NCI-H774 (cell line): ENCODE measurements around the gene SPTB.

Experiments used
- DNase-seq: peaks from one replicate; lab custom pipeline; 2025; lab: John Stamatoyannopoulos, UW

SPTB gene

GRCh38 chr14:64709126-64709525 is 170.6 kb downstream of the SPTB start:
- no peak for DNase-seq

DNA sequence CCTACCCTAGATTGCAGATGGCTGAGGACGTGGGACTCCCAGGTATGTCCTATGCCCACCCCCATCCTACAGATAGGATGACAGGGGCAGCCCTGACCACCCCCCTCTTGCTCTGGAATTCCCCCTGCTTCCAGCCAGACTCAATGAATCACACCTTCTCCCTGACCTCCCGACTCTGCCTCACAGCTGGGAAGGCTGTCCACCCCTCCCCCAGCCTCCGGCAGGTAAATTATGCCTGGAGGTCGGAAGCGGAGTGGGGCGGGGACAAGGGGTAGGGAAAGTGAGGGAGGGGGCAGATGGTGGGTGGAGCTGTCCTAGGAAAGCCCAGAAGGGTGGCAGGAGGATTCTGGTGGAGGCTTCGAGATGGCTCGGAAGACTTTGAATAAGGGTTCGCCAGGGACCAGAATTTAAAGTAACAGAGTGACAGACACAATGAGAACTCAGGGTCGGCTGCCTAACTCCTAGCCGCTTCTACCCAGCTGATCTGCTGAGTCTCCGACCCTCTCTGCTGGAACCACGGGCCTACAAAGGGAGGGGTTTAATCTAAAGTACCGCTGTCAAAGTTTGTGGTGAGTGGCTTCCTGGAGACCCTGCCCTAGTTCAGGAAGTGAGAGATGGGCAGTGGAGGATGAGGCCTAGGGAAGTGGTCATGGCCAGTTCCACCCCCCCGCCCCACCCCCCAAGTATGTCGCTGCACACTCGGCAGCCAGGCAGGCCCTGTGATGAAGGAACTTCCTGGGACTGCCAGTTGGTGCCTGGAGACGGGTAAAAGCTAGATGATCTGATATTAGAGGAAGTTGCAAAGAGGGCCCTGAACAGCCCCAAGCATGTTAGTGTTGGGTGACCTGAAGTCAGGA is 171.3 kb downstream of the SPTB start:
- no peak for DNase-seq

GRCh38 chr14:64707661-64708060 is 172.0 kb downstream of the SPTB start:
- DNase-seq, result no peak

DNA sequence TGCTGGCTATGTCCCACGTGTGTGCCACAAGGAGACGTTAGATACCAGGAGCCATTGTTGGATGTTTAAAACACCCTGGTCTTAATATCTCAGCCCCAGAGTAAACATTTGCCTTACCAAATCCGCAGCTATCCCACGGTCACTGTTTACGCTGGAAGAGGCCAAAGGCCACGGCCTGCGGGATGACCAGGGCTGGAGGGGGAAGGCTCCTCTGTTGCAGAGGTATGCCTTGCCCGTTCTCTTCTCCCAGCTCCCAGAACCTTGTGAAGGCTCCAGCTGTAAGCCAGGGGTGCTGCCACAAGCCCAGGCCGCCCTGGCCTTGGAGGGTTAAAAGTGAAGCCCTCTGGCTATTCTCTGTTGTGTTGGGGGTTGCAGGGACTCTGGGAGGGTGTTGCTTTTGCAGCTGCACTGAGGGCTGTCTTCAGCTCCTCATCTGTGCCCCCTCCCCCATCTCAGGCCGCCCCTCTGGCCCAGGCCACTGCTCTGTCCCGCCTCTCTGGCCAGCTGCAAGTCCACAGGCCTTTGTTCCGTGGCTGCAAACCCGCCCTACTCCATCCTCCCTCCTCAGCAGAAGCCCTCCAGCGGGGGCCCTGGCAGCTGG is 173.0 kb downstream of the SPTB start:
- DNase-seq, result no peak

DNA sequence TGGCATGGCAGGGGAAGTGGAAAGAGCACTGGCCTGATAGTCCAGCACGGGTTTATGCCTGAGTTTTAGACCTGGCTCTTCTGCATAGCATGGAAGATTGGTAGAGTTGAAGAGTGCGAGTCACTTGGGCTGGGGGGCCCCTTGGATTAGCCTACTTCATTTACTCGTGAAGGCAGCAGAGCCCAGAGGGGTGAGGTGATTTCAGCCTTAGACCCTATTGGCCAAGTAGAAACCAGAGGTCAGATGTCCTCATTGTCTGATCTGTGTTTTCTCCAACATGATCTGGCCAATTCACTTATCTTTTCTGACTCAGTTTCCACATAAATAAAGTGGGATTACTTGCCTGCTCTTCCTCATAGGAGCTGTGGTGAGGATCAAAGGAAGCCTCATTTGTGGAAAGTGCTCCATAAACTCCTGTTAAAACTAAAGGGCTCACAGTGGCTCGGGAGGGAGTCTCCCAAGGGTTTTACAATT is 173.6 kb downstream of the SPTB start:
- no peak for DNase-seq

DNA sequence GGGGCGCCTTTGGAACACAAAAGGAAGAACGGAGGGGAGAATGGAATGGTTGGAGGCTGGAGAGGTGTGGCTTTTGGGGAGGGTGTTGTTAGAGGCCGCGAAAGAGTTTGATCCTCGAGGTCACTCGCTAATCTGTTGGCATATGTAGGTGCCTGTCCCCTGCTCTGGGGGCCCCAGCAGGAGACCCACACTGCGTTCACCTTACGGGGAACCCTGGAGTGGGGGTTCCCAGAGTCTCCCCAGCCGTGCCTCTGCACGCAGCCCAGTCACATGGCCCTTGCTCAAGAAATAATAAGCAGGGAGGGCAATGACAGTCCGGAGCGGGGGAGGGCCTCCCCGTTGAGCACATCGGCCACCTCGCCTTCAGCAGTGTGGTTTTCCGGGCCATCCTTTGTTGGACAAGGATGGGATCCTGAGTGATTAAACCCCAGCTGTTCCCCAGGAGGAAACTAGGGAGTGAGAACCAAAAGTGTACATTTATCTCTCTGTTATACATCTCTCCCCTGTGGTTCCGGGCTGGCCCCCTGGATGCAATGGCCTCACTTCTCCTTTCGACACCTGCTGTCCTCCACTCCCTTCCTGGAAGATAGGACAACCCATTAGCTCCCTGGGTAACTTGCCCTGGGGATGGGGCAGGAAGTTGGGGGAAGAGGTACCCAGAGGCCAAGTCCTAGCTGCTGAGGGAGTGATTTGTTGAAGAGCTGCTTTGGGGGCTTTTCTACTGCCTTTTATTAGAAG is 174.2 kb downstream of the SPTB start:
- no peak for DNase-seq

DNA sequence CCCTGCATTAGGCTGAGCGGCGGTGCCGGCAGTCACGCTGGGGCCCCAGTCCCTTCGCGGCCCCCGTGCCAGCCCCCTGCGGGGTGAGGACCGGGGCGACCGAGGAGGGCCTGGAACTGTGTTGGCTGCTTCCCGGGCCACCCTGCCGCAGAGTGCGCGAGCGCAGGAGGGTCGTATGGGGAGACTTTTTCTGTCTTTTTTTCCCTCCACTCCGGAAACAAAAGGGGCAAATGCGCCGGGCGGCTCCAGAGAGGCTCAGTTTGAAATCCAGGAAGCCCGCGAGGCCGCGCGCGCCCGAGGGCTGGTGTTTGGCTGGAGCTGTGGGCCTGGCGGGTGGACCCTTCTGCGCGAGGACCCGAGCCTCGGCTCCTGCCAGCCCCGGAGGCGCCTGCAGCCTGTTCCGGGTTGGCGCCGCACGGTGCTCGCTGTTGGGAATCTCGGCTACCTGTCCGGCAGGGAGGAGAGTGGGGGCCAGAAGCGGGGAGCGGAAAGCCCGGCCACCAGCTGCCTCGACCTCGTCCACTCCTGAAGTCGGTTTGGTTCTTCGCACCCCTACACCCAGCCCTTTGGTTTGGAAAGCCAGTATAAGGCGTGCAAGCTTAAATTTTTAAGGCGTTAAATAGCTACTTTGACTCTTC is 174.8 kb downstream of the SPTB start:
- DNase-seq, result no peak

GRCh38 chr14:64704143-64704742 is 175.5 kb downstream of the SPTB start, which contains the start of gene PLEKHG3:
TSS of gene PLEKHG3 (plus strand) at chr14:64704424. CDS start at chr14:64727632, 23,208 bp downstream.
- peak; percentile 48 for DNase-seq

DNA sequence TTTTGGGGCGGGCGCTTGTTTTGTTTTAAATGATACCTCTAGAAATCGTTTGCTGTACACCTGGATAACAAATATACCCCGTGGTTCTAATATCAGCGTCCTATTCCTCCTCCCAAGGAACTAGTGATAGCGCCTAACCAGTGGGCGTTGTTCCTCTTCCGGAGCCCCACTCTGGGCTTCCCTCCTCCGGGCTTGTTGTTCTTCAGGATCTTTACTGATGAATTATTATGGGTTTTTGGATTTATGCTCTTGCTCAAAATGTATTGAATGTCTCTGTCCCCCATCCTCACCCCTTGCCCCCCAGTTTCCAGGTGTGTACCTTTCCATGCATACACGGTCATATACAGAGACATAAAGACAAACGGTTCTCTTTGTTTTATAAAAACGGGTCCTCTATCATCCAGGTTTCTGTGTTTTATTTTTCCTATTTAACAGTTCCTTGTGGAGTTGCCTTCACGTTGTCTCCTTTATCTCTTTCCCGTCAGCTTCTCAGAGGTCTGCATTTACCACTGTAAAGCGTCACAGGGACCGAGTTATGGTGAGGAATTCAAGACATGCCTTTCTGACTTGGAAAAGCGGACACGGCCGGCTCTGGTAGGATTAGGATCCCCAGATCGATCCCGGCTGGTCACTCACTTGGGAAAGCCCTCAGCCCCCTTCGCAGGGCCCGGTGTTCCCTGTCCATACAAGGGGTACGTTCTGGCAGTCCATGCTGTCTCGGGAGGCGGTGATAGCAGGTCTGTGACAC is 176.1 kb downstream of the SPTB start:
- DNase-seq, result no peak

- no peak for DNase-seq
These were observed 177.0 kb downstream of the SPTB start for GRCh38 chr14:64702493-64703394.

DNA sequence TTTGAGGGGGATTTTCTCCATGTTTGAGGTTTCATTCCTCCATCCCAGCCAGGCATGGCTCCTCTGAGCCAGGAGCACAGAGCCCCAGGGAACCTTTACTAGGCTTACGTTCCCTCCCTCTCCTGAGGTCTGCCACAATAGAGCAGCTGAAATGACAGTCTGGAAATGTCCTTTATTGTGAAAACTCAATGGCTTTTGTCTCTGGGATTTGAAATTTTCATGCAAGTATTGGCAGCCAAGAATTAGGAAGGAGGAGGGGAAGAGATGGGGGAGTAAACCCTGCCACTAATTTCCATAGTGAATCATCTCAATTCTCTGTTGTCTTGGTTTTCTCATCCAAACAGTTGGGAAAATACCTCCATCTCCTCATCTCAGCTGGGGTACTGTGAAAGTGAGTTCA is 178.0 kb downstream of the SPTB start:
- no peak for DNase-seq

DNA sequence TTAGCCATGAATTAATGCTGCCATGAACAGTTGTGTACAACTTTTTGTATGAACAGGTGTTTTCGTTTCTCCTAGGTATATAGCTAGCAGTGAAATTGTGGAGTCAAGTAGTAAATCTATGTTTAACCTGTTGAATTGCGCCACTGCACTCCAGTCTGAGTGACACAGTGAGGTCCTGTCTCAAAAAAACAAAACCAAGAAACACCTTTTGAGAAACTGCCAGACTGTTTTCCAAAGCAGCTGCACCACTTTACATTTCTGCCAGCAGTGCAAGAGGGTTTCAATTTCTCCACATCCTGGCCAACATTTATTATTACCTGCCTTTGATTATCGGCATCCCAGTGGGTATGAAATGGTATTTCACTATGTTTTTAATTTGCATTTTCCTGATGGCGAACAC is 178.8 kb downstream of the SPTB start:
- no peak for DNase-seq

DNA sequence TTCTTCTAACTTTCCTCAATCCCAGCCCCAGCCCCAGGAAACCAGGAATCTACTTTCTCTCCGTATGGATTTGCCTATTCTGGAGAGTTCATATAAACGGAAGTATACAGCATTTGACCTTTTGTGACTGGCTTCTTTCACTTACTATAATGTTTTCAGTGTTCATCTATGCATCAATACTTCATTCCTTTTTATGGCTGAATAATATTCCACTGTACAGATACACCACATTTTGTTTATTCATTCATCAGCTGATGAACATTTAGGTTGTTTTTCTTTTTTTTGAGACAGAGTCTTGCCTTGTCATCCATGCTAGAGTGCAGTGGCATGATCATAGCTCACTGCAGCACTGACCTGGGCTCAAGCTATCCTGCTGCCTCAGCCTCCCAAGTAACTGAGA is 179.4 kb downstream of the SPTB start:
- no peak for DNase-seq

GRCh38 chr14:64698903-64699302 is 180.8 kb downstream of the SPTB start:
- DNase-seq, result no peak

DNA sequence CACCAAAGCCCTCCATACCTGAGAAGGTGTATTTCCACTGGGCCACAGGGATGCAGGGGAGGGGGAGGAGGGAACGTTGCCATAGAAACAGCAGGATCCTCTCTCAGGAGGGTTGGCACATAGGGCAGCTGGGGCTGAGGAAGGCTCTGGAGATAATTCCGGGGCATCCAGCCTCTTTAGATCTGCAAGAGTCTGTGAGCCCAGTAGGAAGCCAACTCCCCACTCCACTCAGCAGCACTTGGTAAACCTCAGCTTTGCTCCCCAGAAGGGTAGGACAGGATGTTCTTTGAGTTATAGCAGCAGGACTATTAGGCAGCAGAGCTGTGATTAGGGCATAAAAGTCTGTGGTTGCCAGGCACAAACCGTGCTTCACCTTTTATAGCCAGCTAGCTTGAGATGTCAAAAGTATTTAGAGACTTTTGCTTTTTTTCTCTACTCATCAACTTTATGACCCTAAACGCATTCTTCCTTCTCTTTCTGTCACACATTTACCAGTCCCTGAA is 183.3 kb downstream of the SPTB start:
- DNase-seq, result no peak
